Psoas muscle (tissue), 8 donors: Measurements from ENCODE around the gene WNT8B. TPM values are rescaled to one million over a fixed set of nuclear protein-coding genes. Genes with fewer than 3 reads are reported as not detected.

Source experiments
- ATAC-seq, 4 donors: fragments of 200-7000 bp; cut with Tn5 transposase; one replicate each; pipeline ENCODE4 v1.9.1; 2020; ENCODE audit warnings: moderate library complexity in 3 of 4, mild to moderate bottlenecking in 2 of 4
- DNase-seq, 2 donors: peaks; one replicate each; pipeline ENCODE4 v3.0.0-alpha.2; 2020
- H3K27ac ChIP-seq: fragments of 200-600 bp; one replicate; pipeline ENCODE4 v1.8.0; 2022
- H3K27me3 ChIP-seq, 3 donors: fragments of 200-600 bp in 1 of 3; one replicate each; pipeline versions ENCODE4 v1.6.1 to v1.8.0; 2013 to 2022; ENCODE audit warnings: low read length in 2 of 3, mild to moderate bottlenecking in 2 of 3, moderate library complexity in 1 of 3; ENCODE audit not compliant: insufficient read depth in 3 of 3
- H3K36me3 ChIP-seq, 2 donors: fragments of 200-600 bp in 1 of 2; one replicate each; pipeline versions ENCODE4 v1.6.1 to v1.8.0; 2013 to 2022; ENCODE audit warnings: low read depth in 1 of 2, mild to moderate bottlenecking in 1 of 2, moderate library complexity in 1 of 2; ENCODE audit not compliant: insufficient read depth in 1 of 2
- H3K4me1 ChIP-seq: fragments of 200-600 bp; one replicate; pipeline ENCODE4 v1.8.0; 2022
- H3K4me3 ChIP-seq: fragments of 200-600 bp; one replicate; pipeline ENCODE4 v1.8.0; 2022; ENCODE audit warnings: mild to moderate bottlenecking
- H3K9me3 ChIP-seq: fragments of 200-600 bp; one replicate; pipeline ENCODE4 v1.8.0; 2022
- WGBS, 3 donors: extraction: QIAGEN DNeasy Blood & Tissue Kit; methylation state at CpG; one replicate each; pipeline versions ENCODE4 v1.1.6 to v1.1.7; 2013; 5-methylcytosine and 5-hydroxymethylcytosine counted together
- intact Hi-C, 2 donors: fragments of 100-400 bp; cut with DNase I; formaldehyde crosslinking; loops; one replicate each; pipeline versions ENCODE4 v1.11.0 to v1.14.2; 2022
- polyA plus RNA-seq, 3 donors: library from polyadenylated mRNA; stranded (reverse); fragments of 200-250 nt; gene quantifications; one replicate each; pipeline ENCODE4 v1.2.3, GENCODE V29; 2013
- total RNA-seq, 4 donors: library from RNA; stranded (reverse); fragmentation: NEBNext Ultra II Directional in 2 of 4; extraction: Animal tissue kit (Norgen Biotek cat#: 25700) in 2 of 4; gene quantifications; one replicate each; pipeline versions ENCODE4 v1.2.1 to v1.2.4, GENCODE V29; 2021 to 2023
- TF ChIP-seq, protein P1 (sequence below): fragments of 200-600 bp; IDR thresholded peaks from one replicate; pipeline ENCODE4 v1.8.0; 2022; ENCODE audit warnings: antibody characterized with exemption
- donor health status: healthy with polysubstance abuse.
- donor health status: DM: no; HTN: no; CAD: no; lungs with moderate emphysema.
- donor health status: Bipolar disorder and iron deficiency.
- donor health status: healthy.
- donor health status: DM: yes; HTN: yes; CAD: no.
- donor health status: DM: no; HTN: no; CAD: no.
- donor health status: DM: no; HTN: no; CAD: no.
- donor health status: DM: yes; HTN: yes; CAD: no.

The WNT8B gene
- total and polyA plus RNA-seq, 7 donors = not detected

GRCh38 chr10:100433253-100434240 is 29.3 kb upstream of the WNT8B start:
- TF ChIP-seq, protein P1, sequence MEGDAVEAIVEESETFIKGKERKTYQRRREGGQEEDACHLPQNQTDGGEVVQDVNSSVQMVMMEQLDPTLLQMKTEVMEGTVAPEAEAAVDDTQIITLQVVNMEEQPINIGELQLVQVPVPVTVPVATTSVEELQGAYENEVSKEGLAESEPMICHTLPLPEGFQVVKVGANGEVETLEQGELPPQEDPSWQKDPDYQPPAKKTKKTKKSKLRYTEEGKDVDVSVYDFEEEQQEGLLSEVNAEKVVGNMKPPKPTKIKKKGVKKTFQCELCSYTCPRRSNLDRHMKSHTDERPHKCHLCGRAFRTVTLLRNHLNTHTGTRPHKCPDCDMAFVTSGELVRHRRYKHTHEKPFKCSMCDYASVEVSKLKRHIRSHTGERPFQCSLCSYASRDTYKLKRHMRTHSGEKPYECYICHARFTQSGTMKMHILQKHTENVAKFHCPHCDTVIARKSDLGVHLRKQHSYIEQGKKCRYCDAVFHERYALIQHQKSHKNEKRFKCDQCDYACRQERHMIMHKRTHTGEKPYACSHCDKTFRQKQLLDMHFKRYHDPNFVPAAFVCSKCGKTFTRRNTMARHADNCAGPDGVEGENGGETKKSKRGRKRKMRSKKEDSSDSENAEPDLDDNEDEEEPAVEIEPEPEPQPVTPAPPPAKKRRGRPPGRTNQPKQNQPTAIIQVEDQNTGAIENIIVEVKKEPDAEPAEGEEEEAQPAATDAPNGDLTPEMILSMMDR = peak; percentile 100
- no peaks in the 10 kb centered on the region for H3K9me3 ChIP-seq
- DNase-seq (peak; percentile 88 to 91), ATAC-seq (peak; percentile 92 to 97 (median 95))
- H3K4me1 ChIP-seq = peaks cover under 1% of the 10 kb centered on the region
- H3K4me3 ChIP-seq = no peak overlapping the region
- H3K27ac ChIP-seq = no peak overlapping the region
- H3K36me3 ChIP-seq = no peaks in the 10 kb centered on the region
- intact Hi-C loops = loop anchor here (1.0 to 10.0 kb wide), 5 partner anchors 61 to 441 kb away; partner anchors contain the start of gene SEC31B (in 1 of the 2)
- 21 to 23% (median 21%) methylated on average over 13 of the region's 13 CpGs for WGBS, 3 donors
- peaks cover 0 to 4% (median 0%) of the 10 kb centered on the region in 3 donors for H3K27me3 ChIP-seq

GRCh38 chr10:100436255-100436654 is 26.6 kb upstream of the WNT8B start:
- TF ChIP-seq, protein P1 = no peak
- no peak overlapping the region for H3K4me3 ChIP-seq
- no peak for ATAC-seq
- no peak for DNase-seq
- no peaks in the 10 kb centered on the region for H3K9me3 ChIP-seq
- peaks cover 8% of the 10 kb centered on the region for H3K4me1 ChIP-seq
- intact Hi-C loops = loop anchor here in 1 of 2 donors (10.0 kb wide), 1 partner anchor 439 kb away; no protein-coding TSS in a partner anchor
- WGBS, 3 donors = 70 to 79% (median 72%) methylated on average over 3 of the region's 3 CpGs
- H3K27ac ChIP-seq = no peak overlapping the region
- H3K27me3 ChIP-seq = peaks cover 0 to 4% (median 0%) of the 10 kb centered on the region in 3 donors
- no peaks in the 10 kb centered on the region for H3K36me3 ChIP-seq

- Histone ChIP-seq H3K36me3 (no peaks in the 10 kb centered on the region), H3K27me3 (peaks cover 0 to 3% (median 0%) of the 10 kb centered on the region in 3 donors), H3K27ac (no peak overlapping the region), H3K9me3 (no peaks in the 10 kb centered on the region), H3K4me1 (peaks cover 8% of the 10 kb centered on the region), H3K4me3 (no peak overlapping the region)
- no peak for DNase-seq
- intact Hi-C loops = loop anchor here in 1 of 2 donors (10.0 kb wide), 1 partner anchor 436 kb away; no protein-coding TSS in a partner anchor
- 40 to 54% (median 52%) methylated on average over 6 of the region's 6 CpGs for WGBS, 3 donors
- TF ChIP-seq, protein P1 = no peak
- ATAC-seq = peak in 2 of 4 donors; percentile 64 to 75
These were observed 24.0 kb upstream of the WNT8B start for GRCh38 chr10:100438674-100439315.

GRCh38 chr10:100442548-100442947 is 20.3 kb upstream of the WNT8B start:
- Histone ChIP-seq H3K36me3 (no peaks in the 10 kb centered on the region), H3K27ac (no peak overlapping the region), H3K4me3 (no peak overlapping the region), H3K27me3 (no peaks in the 10 kb centered on the region), H3K9me3 (no peaks in the 10 kb centered on the region), H3K4me1 (peaks cover 8% of the 10 kb centered on the region)
- intact Hi-C loops = no loop called here
- WGBS, 3 donors = 83 to 88% (median 87%) methylated on average over 3 of the region's 3 CpGs
- no peak for DNase-seq
- TF ChIP-seq, protein P1 = no peak
- ATAC-seq = no peak
